DND-41 (cell line): Measurements from ENCODE around the gene MYCBP2.

Source experiments
- ATAC-seq: fragments of 200-7000 bp; cut with Tn5 transposase; 3 replicates; pipeline ENCODE4 v1.9.1; 2021; ENCODE audit warnings: low read depth; ENCODE audit not compliant: insufficient read depth
- DNase-seq: peaks from one replicate; pipeline ENCODE4 v3.0.0-alpha.2; 2020
- H2AFZ ChIP-seq: 2 replicates; pipeline ENCODE4 v1.6.0; 2012; ENCODE audit warnings: low read depth, low read length
- H3K27ac ChIP-seq: 2 replicates; pipeline ENCODE4 v1.5.1; 2012; ENCODE audit warnings: low read length, inconsistent platforms
- H3K27me3 ChIP-seq: fragments of 200-600 bp; sonication (generic); 2 replicates; pipeline ENCODE4 v1.6.0; 2012; ENCODE audit warnings: low read length, mild to moderate bottlenecking, inconsistent platforms; ENCODE audit not compliant: insufficient read depth, poor library complexity
- H3K36me3 ChIP-seq: 2 replicates; pipeline ENCODE4 v1.5.1; 2012; ENCODE audit warnings: low read length, inconsistent platforms; ENCODE audit not compliant: insufficient read depth
- H3K4me1 ChIP-seq: 2 replicates; pipeline ENCODE4 v1.5.1; 2012; ENCODE audit warnings: mild to moderate bottlenecking, low read length; ENCODE audit not compliant: insufficient read depth
- H3K4me2 ChIP-seq: 2 replicates; pipeline ENCODE4 v1.6.0; 2012; ENCODE audit warnings: mild to moderate bottlenecking, moderate library complexity, low read length, inconsistent platforms; ENCODE audit not compliant: insufficient read depth
- H3K4me3 ChIP-seq, 2 experiments: fragments of 200-600 bp in 1 of 2; shearing (Covaris generic) in 1 of 2; 2 replicates each; pipeline ENCODE4 v1.5.1; 2012 to 2016; ENCODE audit warnings: inconsistent platforms in 2 of 2, low read length in 2 of 2, mild to moderate bottlenecking in 2 of 2, low read depth in 1 of 2, moderate library complexity in 1 of 2
- H3K79me2 ChIP-seq: 2 replicates; pipeline ENCODE4 v1.6.0; 2012; ENCODE audit warnings: low read length, inconsistent platforms; ENCODE audit not compliant: insufficient read depth
- H3K9ac ChIP-seq: 2 replicates; pipeline ENCODE4 v1.6.0; 2012; ENCODE audit warnings: low read depth, mild to moderate bottlenecking, inconsistent platforms, low read length, moderate library complexity
- H3K9me3 ChIP-seq: 2 replicates; pipeline ENCODE4 v1.5.1; 2012; ENCODE audit warnings: low read length, moderate library complexity, mild to moderate bottlenecking, inconsistent platforms; ENCODE audit not compliant: insufficient read depth, severe bottlenecking
- H4K20me1 ChIP-seq: 2 replicates; pipeline ENCODE4 v1.6.0; 2012; ENCODE audit warnings: low read length; ENCODE audit not compliant: insufficient read depth
- CTCF ChIP-seq: IDR thresholded peaks from 2 replicates; pipeline ENCODE4 v1.5.1; 2012; ENCODE audit warnings: borderline replicate concordance, low read length, moderate library complexity, mild to moderate bottlenecking; ENCODE audit not compliant: poor library complexity, severe bottlenecking; ENCODE audit errors: extremely low read depth
- EZH2 ChIP-seq: IDR thresholded peaks from 3 replicates; pipeline ENCODE4 v1.6.1; 2012; ENCODE audit warnings: borderline replicate concordance, low read depth, mild to moderate bottlenecking, moderate library complexity, low read length, inconsistent platforms; ENCODE audit not compliant: severe bottlenecking

Gene MYCBP2

DNA sequence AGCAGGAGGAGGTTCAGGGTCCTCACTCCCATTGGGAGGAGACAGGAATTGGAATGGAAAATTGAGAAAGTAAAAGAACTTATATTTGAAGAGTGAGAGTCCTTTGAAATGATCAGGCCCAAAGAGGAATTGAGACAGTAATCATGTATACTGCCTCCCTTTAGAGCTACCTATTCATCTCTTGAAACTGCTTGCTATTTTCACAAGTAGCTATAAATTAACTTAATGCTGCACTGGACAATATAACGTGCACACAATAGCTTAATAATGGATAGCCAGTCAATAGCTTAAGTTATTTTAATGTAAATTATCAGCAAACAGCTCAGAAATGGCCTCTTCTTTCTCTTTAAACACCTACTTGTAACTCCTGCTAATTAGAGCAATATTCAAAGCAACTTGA, 46.6 kb upstream of the MYCBP2 start:
- Histone ChIP-seq H3K9ac (no peak overlapping the region), H3K27ac (no peak overlapping the region), H3K27me3 (no peaks in the 10 kb centered on the region), H3K4me1 (no peaks in the 10 kb centered on the region), H3K36me3 (no peaks in the 10 kb centered on the region), H3K4me2 (no peak overlapping the region), H4K20me1 (no peaks in the 10 kb centered on the region), H2AFZ (no peak overlapping the region), H3K79me2 (no peaks in the 10 kb centered on the region), H3K4me3 (no peak overlapping the region), H3K9me3 (no peaks in the 10 kb centered on the region)
- ATAC-seq (no peak), DNase-seq (no peak)
- TF ChIP-seq EZH2 (no peak), CTCF (no peak)

DNA sequence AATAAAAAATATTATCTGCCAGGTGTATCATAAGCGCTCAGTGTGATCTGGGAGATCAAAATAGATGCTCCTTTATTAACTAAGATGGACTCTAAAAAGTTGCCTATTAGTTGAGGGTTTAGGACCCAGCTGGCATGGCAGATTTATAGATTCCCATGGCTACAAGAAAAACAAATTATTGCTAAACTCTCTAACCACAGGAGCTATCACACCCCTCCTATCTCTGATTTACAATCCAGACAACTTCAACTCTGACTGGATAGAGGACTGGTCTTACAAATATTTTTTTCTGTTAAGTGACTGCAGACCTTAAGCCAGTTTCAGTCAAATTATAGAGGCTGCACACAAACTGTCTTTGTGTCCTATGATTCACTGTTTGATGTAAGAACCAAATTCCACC, 45.4 kb upstream of the MYCBP2 start:
- no peaks in the 10 kb centered on the region for H3K9me3 ChIP-seq
- H3K27me3 ChIP-seq: no peaks in the 10 kb centered on the region
- H3K79me2 ChIP-seq: no peaks in the 10 kb centered on the region
- no peaks in the 10 kb centered on the region for H3K4me1 ChIP-seq
- no peak overlapping the region for H2AFZ ChIP-seq
- TF ChIP-seq EZH2: no peak
- no peak for TF ChIP-seq CTCF
- no peak overlapping the region for H3K27ac ChIP-seq
- H4K20me1 ChIP-seq: no peaks in the 10 kb centered on the region
- no peak overlapping the region for H3K9ac ChIP-seq
- no peak overlapping the region for H3K4me3 ChIP-seq
- H3K4me2 ChIP-seq: no peak overlapping the region
- no peak for DNase-seq
- ATAC-seq: no peak
- no peaks in the 10 kb centered on the region for H3K36me3 ChIP-seq

- Histone ChIP-seq H3K9me3 (no peaks in the 10 kb centered on the region), H3K9ac (no peak overlapping the region), H2AFZ (no peak overlapping the region), H3K4me1 (no peaks in the 10 kb centered on the region), H3K4me3 (no peak overlapping the region), H3K27ac (no peak overlapping the region), H3K27me3 (no peaks in the 10 kb centered on the region), H4K20me1 (no peaks in the 10 kb centered on the region), H3K79me2 (no peaks in the 10 kb centered on the region), H3K4me2 (no peak overlapping the region), H3K36me3 (no peaks in the 10 kb centered on the region)
- no peak for DNase-seq
- no peak for ATAC-seq
- TF ChIP-seq EZH2: no peak
- no peak for TF ChIP-seq CTCF
These were observed 44.0 kb upstream of the MYCBP2 start for GRCh38 chr13:77370888-77371287.

DNA sequence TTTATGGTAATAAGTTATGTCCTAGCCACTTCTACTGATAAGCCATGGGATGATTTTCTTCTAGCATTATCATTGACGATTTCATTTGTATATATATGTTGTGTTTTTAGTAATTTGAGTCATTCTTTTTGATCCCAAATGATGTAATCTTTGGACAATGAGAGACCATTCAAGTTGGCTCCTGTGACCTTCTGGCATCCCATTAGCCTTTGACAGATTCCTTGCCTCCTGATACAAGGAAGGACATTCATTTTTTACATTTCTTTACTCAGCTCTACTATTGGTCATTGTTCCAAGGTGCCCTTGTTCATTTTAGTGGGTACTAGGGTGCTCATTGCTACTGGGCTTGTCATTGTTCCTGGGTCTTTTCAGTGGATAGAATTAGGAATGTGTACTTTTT, 35.3 kb upstream of the MYCBP2 start:
- H4K20me1 ChIP-seq: no peaks in the 10 kb centered on the region
- TF ChIP-seq CTCF (no peak), EZH2 (no peak)
- DNase-seq: no peak
- H2AFZ ChIP-seq: no peak overlapping the region
- no peak overlapping the region for H3K4me2 ChIP-seq
- ATAC-seq: no peak
- no peak overlapping the region for H3K9ac ChIP-seq
- H3K27me3 ChIP-seq: no peaks in the 10 kb centered on the region
- no peaks in the 10 kb centered on the region for H3K9me3 ChIP-seq
- no peaks in the 10 kb centered on the region for H3K36me3 ChIP-seq
- H3K27ac ChIP-seq: no peak overlapping the region
- no peaks in the 10 kb centered on the region for H3K79me2 ChIP-seq
- no peaks in the 10 kb centered on the region for H3K4me1 ChIP-seq
- no peak overlapping the region for H3K4me3 ChIP-seq
